Right lobe of liver (tissue), 4 donors: ENCODE results near the gene KIF2C.

ENCODE experiments used
- POLR2A ChIP-seq: fragments of 450-650 bp; IDR thresholded peaks from one replicate; pipeline ENCODE4 v1.6.1; 2017; ENCODE audit warnings: antibody characterized with exemption, mild to moderate bottlenecking
- TF ChIP-seq, protein P1 (sequence below), 4 donors: fragments of 200-600 bp in 3 of 4; fragments of 450-650 bp in 1 of 4; IDR thresholded peaks; one replicate each; pipeline versions ENCODE4 v1.5.1 to v1.8.0; 2016 to 2022; ENCODE audit warnings: antibody characterized with exemption in 4 of 4, mild to moderate bottlenecking in 2 of 4
- donor health status: DM: no; HTN: no; CAD: no.
- donor health status: DM: no; HTN: no; CAD: no.
- donor health status: DM: no; HTN: yes; CAD: no.

DNA sequence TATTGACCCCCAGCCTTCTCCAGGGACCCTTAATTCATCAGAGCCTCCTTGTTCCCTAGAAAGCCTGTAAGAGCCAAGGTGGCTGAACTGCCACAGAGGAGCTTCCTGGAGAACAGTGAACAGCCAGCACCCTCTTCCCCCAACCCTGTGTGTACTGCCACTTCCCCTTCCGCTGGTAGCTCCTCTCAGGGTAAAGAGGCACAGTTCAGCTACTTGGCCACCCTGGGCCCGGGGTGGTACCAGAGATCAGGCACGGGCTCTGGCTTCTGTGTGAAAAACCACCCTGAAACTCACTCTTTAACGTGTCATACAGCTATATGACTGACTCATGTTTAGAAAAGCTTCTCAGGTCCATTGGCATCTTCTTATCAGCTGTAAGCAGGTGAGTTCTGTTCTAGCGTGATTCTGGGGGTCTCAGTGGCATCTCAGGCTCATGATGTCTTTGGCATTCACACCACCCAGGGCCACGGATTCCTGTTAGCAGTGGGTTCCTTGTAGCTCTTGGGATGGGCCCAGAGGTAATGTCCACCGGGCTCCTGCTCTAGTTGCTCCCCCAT lies 42.8 kb upstream of the KIF2C start:
- TF ChIP-seq POLR2A = no peak
- TF ChIP-seq, protein P1, sequence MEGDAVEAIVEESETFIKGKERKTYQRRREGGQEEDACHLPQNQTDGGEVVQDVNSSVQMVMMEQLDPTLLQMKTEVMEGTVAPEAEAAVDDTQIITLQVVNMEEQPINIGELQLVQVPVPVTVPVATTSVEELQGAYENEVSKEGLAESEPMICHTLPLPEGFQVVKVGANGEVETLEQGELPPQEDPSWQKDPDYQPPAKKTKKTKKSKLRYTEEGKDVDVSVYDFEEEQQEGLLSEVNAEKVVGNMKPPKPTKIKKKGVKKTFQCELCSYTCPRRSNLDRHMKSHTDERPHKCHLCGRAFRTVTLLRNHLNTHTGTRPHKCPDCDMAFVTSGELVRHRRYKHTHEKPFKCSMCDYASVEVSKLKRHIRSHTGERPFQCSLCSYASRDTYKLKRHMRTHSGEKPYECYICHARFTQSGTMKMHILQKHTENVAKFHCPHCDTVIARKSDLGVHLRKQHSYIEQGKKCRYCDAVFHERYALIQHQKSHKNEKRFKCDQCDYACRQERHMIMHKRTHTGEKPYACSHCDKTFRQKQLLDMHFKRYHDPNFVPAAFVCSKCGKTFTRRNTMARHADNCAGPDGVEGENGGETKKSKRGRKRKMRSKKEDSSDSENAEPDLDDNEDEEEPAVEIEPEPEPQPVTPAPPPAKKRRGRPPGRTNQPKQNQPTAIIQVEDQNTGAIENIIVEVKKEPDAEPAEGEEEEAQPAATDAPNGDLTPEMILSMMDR (IDR thresholded peaks at IDR 0.05) = no peak
